K562 (cell line): Measurements from ENCODE around the gene LEO1. TPM values are rescaled to one million over a fixed set of nuclear protein-coding genes. Genes with fewer than 3 reads are reported as not detected.

Source experiments
- ATAC-seq: fragments of 200-7000 bp; cut with Tn5 transposase; 3 replicates; pipeline ENCODE4 v1.9.1; 2020; ENCODE audit warnings: moderate library complexity
- BruUV-seq: library from RNA; stranded (reverse); fragments of 400-500 nt; replicated peaks from 2 replicates; lab custom pipeline; 2021; lab: Mats Ljungman, UMichigan
- CTCF ChIA-PET: fragments of 300-600 bp; formaldehyde crosslinking; extraction: SDS; loops from one replicate; lab custom pipeline; 2021; ENCODE audit warnings: low intra/inter-chr PET ratio; lab: Yijun Ruan, JAX
- POLR2A ChIA-PET: fragments of 300-600, 350-650 bp; sonication (Branson Sonifier 250); formaldehyde crosslinking; extraction: SDS; loops from one replicate; lab custom pipeline; 2021; ENCODE audit warnings: antibody characterized with exemption, inconsistent platforms; lab: Yijun Ruan, JAX
- DNase-seq, 4 experiments: peaks; one replicate each; pipeline versions ENCODE4 v3.0.0 to v3.0.0-alpha.2; 2011 to 2018; ENCODE audit warnings: low spot score in 3 of 4, mixed read lengths in 3 of 4; ENCODE audit errors: extremely low read depth in 1 of 4
- FAIRE-seq: peaks from 2 replicates; lab custom pipeline; 2011; peaks lifted over from hg19 to GRCh38; lab: Jason Lieb, UNC
- H2AFZ ChIP-seq: 2 replicates; pipeline ENCODE4 v1.6.0; 2011; ENCODE audit warnings: low read depth, low read length, control low read depth, inconsistent platforms
- H3K27ac ChIP-seq: fragments of 200-600 bp; 3 replicates; pipeline ENCODE4 v1.8.0; 2011; ENCODE audit warnings: low read depth, mild to moderate bottlenecking, control low read depth, inconsistent platforms, low read length, moderate library complexity, mixed read lengths; ENCODE audit errors: extremely low read depth
- H3K27me3 ChIP-seq, 2 experiments: fragments of 300-600 bp in 1 of 2; 2 replicates in 1 of 2; 3 replicates in 1 of 2; pipeline versions ENCODE4 v1.6.0 to v1.8.0; 2011; ENCODE audit warnings: inconsistent platforms in 2 of 2, low read length in 2 of 2, mild to moderate bottlenecking in 1 of 2, mixed read lengths in 1 of 2, moderate library complexity in 1 of 2; ENCODE audit not compliant: control insufficient read depth in 2 of 2, insufficient read depth in 2 of 2
- H3K36me3 ChIP-seq: fragments of 300-600 bp; 3 replicates; pipeline ENCODE4 v1.8.0; 2011; ENCODE audit warnings: mild to moderate bottlenecking, low read length, inconsistent platforms; ENCODE audit not compliant: control insufficient read depth, insufficient read depth
- H3K4me1 ChIP-seq, 2 experiments: fragments of 200-600 bp in 1 of 2; replicated peaks in 1 of 2; 2 replicates in 1 of 2; 3 replicates in 1 of 2; pipeline versions ENCODE4 v1.5.1 to v1.8.0; 2011; ENCODE audit warnings: inconsistent platforms in 2 of 2, low read length in 2 of 2, mild to moderate bottlenecking in 1 of 2, mixed read lengths in 1 of 2, moderate library complexity in 1 of 2; ENCODE audit not compliant: control insufficient read depth in 2 of 2, insufficient read depth in 2 of 2
- H3K4me2 ChIP-seq: 2 replicates; pipeline ENCODE4 v1.6.1; 2011; ENCODE audit warnings: low read length, control low read depth, inconsistent platforms, mixed read lengths; ENCODE audit not compliant: insufficient read depth
- H3K4me3 ChIP-seq: fragments of 200-600 bp; sonication (generic), shearing (Covaris generic); 2 replicates; pipeline ENCODE4 v1.5.1; 2016; ENCODE audit warnings: control low read depth, inconsistent platforms
- H3K79me2 ChIP-seq: fragments of 200-600 bp; 3 replicates; pipeline ENCODE4 v1.8.0; 2011; ENCODE audit warnings: low read length, inconsistent platforms; ENCODE audit not compliant: control insufficient read depth, insufficient read depth
- H3K9ac ChIP-seq, 2 experiments: 2 replicates each; pipeline versions ENCODE4 v1.6.0 to v1.6.1; 2011; ENCODE audit warnings: low read depth in 2 of 2, low read length in 2 of 2, control low read depth in 1 of 2, inconsistent platforms in 1 of 2, mild to moderate bottlenecking in 1 of 2, mixed read lengths in 1 of 2; ENCODE audit not compliant: insufficient read depth in 1 of 2
- H3K9me1 ChIP-seq: one replicate; pipeline ENCODE4 v1.6.0; 2011; ENCODE audit warnings: inconsistent platforms, mild to moderate bottlenecking, low read length, moderate library complexity; ENCODE audit not compliant: control insufficient read depth, insufficient read depth
- H3K9me3 ChIP-seq: replicated peaks from 2 replicates; pipeline ENCODE4 v1.5.1; 2011; ENCODE audit warnings: low read depth, low read length, inconsistent platforms; ENCODE audit not compliant: control insufficient read depth, insufficient read depth
- H4K20me1 ChIP-seq: replicated peaks from 2 replicates; pipeline ENCODE4 v1.6.1; 2011; ENCODE audit warnings: low read length, inconsistent platforms, mixed read lengths; ENCODE audit not compliant: control insufficient read depth, insufficient read depth
- CHD2 ChIP-seq: IDR thresholded peaks from 2 replicates; pipeline ENCODE4 v1.6.1; 2011; ENCODE audit warnings: low read depth, low read length
- CSDE1 ChIP-seq, 2 experiments: fragments of 450-650 bp; IDR thresholded peaks; 2 replicates each; pipeline ENCODE4 v1.6.1; 2016; ENCODE audit warnings: mild to moderate bottlenecking in 1 of 2
- FOS ChIP-seq: IDR thresholded peaks from 3 replicates; pipeline ENCODE4 v1.6.1; 2011; ENCODE audit not compliant: insufficient read length; ENCODE audit errors: extremely low read depth
- HLTF ChIP-seq: fragments of 450-650 bp; IDR thresholded peaks from 2 replicates; pipeline ENCODE4 v1.6.1; 2016
- JUN ChIP-seq, 2 experiments: sonication (generic) in 1 of 2; formaldehyde crosslinking in 1 of 2; IDR thresholded peaks; 2 replicates each; pipeline versions ENCODE4 v1.6.1 to v1.8.0; 2012 to 2022; ENCODE audit warnings: borderline replicate concordance in 2 of 2, mild to moderate bottlenecking in 2 of 2, improper control_type of control experiment in 1 of 2, low read depth in 1 of 2, low read length in 1 of 2, missing genetic modification reagents in 1 of 2
- LCOR ChIP-seq: sonication (generic); formaldehyde crosslinking; IDR thresholded peaks from 2 replicates; pipeline ENCODE4 v1.8.0; 2022; ENCODE audit warnings: mild to moderate bottlenecking, missing genetic modification reagents
- NR2C2 ChIP-seq, 2 experiments: fragments of 200-800 bp in 1 of 2; sonication (Bioruptor generic) in 1 of 2; sonication (generic) in 1 of 2; formaldehyde crosslinking in 1 of 2; IDR thresholded peaks; 2 replicates each; pipeline versions ENCODE4 v1.6.1 to v1.8.0; 2016 to 2022; ENCODE audit warnings: mild to moderate bottlenecking in 1 of 2, missing compliant biosample characterization in 1 of 2, missing genetic modification characterization in 1 of 2, missing genetic modification reagents in 1 of 2
- PCBP2 ChIP-seq: fragments of 200-400 bp; formaldehyde crosslinking; IDR thresholded peaks from 2 replicates; pipeline ENCODE4 v1.6.1; 2018; ENCODE audit warnings: low read length, low read depth, mild to moderate bottlenecking, moderate library complexity; ENCODE audit not compliant: poor library complexity, severe bottlenecking
- RCOR1 ChIP-seq, 2 experiments: IDR thresholded peaks; 2 replicates each; pipeline ENCODE4 v1.6.1; 2012; ENCODE audit warnings: low read depth in 2 of 2, low read length in 2 of 2, borderline replicate concordance in 1 of 2, improper control_type of control experiment in 1 of 2
- THRA ChIP-seq: fragments of 450-650 bp; IDR thresholded peaks from 2 replicates; pipeline ENCODE4 v1.6.1; 2017; ENCODE audit warnings: mild to moderate bottlenecking, moderate library complexity
- ZNF707 ChIP-seq: fragments of 250-450 bp; sonication (Bioruptor Pico); conservative IDR thresholded peaks from 2 replicates; pipeline ENCODE4 v1.8.0; 2022; ENCODE audit warnings: inconsistent platforms, mild to moderate bottlenecking, moderate library complexity
- WGBS: fragments of 100-300 bp; shearing (Covaris generic); methylation state at CpG from one replicate; pipeline ENCODE4 v1.1.6; 2016; ENCODE audit warnings: low coverage, mixed read lengths; ENCODE audit not compliant: insufficient coverage; ENCODE audit errors: missing lambda C conversion rate; 5-methylcytosine and 5-hydroxymethylcytosine counted together
- in situ Hi-C: fragments of 300-500 bp; cut with MboI; formaldehyde crosslinking; loops from 4 replicates; pipeline ENCODE4 v1.15.0; 2018; ENCODE audit warnings: inconsistent platforms, mixed read lengths
- intact Hi-C: fragments of 100-400 bp; cut with micrococcal nuclease; formaldehyde crosslinking; loops from 2 replicates; pipeline ENCODE4 v1.14.2; 2022
- polyA plus RNA-seq, 8 experiments: library from polyadenylated mRNA; depleted of rRNA in 4 of 8; stranded (reverse) in 5 of 8; unstranded in 3 of 8; fragments of >200 nt; fragmentation: Nextera tagmentation in 2 of 8; fragmentation: Illumina TruSeq in 1 of 8; extraction: Ambion mirVana in 2 of 8; extraction: Trizol in 1 of 8; gene quantifications; 2 replicates each; pipeline versions ENCODE4 v1.2.1 to v1.2.3, GENCODE V29; 2011 to 2014; ENCODE audit warnings: inconsistent platforms in 1 of 8, missing spikeins in 1 of 8
- total RNA-seq, 7 experiments: library from RNA; depleted of rRNA in 6 of 7; stranded (reverse); fragments of >200 nt in 6 of 7; fragmentation: Illumina TruSeq in 2 of 7; extraction: Trizol in 2 of 7; gene quantifications; 2 replicates each; pipeline versions ENCODE4 v1.2.1 to v1.2.3, GENCODE V29; 2011 to 2021; ENCODE audit warnings: low replicate concordance in 1 of 7

Gene LEO1
- total and polyA plus RNA-seq, 9 of the 15 experiments (the other 6 are each of a cell fraction or from before 2014, with no cell fraction given), result 8.4 to 48.3 (median 37.9) TPM

- TF ChIP-seq LCOR (CRISPR knock-in tag), result no peak
- TF ChIP-seq NR2C2 (CRISPR knock-in tag; IDR thresholded peaks at IDR 0.05), result no peak
- peak; percentile 58 for TF ChIP-seq NR2C2 (tag; IDR thresholded peaks at IDR 0.05)
- no peak for TF ChIP-seq CSDE1 (IDR thresholded peaks at IDR 0.05)
- TF ChIP-seq PCBP2, result no peak
- TF ChIP-seq HLTF, result no peak
Measured at GRCh38 chr15:52013151-52013791, 41.7 kb upstream of the LEO1 start (continued).

- no TSS peak for BruUV-seq
- Histone ChIP-seq H4K20me1 (no peaks in the 10 kb centered on the region), H3K9ac (no peak overlapping the region), H3K79me2 (no peaks in the 10 kb centered on the region), H3K27ac (peak overlapping the region; percentile 33; the same call in 1 of the 3 replicates), H3K4me3 (no peak overlapping the region), H3K36me3 (no peaks in the 10 kb centered on the region), H3K4me1 (peaks cover 14 to 47% of the 10 kb centered on the region in 2 experiments), H3K9me1 (peaks cover 3% of the 10 kb centered on the region), H3K4me2 (no peak overlapping the region), H2AFZ (peak overlapping the region; percentile 78), H3K9me3 (no peaks in the 10 kb centered on the region), H3K27me3 (no peaks in the 10 kb centered on the region)
- WGBS, result 54% methylated on average over 2 of the region's 2 CpGs
- DNase-seq (no peak), FAIRE-seq (no peak), ATAC-seq (no peak)
- in situ Hi-C loops (no loop called here), intact Hi-C loops (no loop called here)
- TF ChIP-seq CHD2, result no peak
- TF ChIP-seq FOS, result no peak
- no peak for TF ChIP-seq THRA
- no peak for TF ChIP-seq ZNF707 (CRISPR knock-in tag)
- TF ChIP-seq RCOR1 (IDR thresholded peaks at IDR 0.05; ENCODE audit: borderline replicate concordance in 1 of 2, low read depth in 2 of 2, low read length in 2 of 2), result no peak
- TF ChIP-seq JUN (IDR thresholded peaks at IDR 0.05; ENCODE audit: borderline replicate concordance, low read depth, low read length), result no peak
- TF ChIP-seq JUN (CRISPR knock-in tag; IDR thresholded peaks at IDR 0.05; ENCODE audit: borderline replicate concordance), result no peak
- ChIA-PET CTCF (no interaction called here), POLR2A (interaction anchor here (0.9 to 1.9 kb wide), 2 partner anchors 13 to 40 kb away, joined by 3 to 5 read pairs; no protein-coding TSS in a partner anchor)
Measured at GRCh38 chr15:52012210-52012609, 40.6 kb upstream of the LEO1 start.
